ENCODE measurements around the gene RAB26. TPM values are rescaled to one million over a fixed set of nuclear protein-coding genes. Genes with fewer than 3 reads are reported as not detected.
A peak's percentile ranks its signal among the peaks of the same experiment; 100 is the strongest.

The RAB26 gene
- total RNA-seq, 1 experiment from 2014 or later = 1.0 TPM

GRCh38 chr16:2149630-2150417, 1.4 kb downstream of the RAB26 start:
- intact Hi-C loops (cut with micrococcal nuclease) = loop anchor here (5.0 kb wide), 1 partner anchor 62 kb away; the partner anchor contains the start of genes BRICD5 and PGP
- Mint-ChIP-seq H3K4me1 (ENCODE audit: insufficient read depth, unreplicated experiment) (peaks cover 8% of the 10 kb centered on the region), H3K4me3 (ENCODE audit: unreplicated experiment) (peak overlapping the region; percentile 59), H3K9me3 (ENCODE audit: unreplicated experiment) (no peaks in the 10 kb centered on the region), H3K27ac (ENCODE audit: low read depth, unreplicated experiment) (no peak overlapping the region), H3K27me3 (ENCODE audit: insufficient read depth, unreplicated experiment) (no peaks in the 10 kb centered on the region), H3K36me3 (ENCODE audit: insufficient read depth, unreplicated experiment) (peaks cover 61% of the 10 kb centered on the region)
- no TSS peak for BruUV-seq (replicated peaks)
- ChIA-PET POLR2A (interaction anchor here (0.6 to 6.6 kb wide), 12 partner anchors 9 to 323 kb away, joined by 3 to 72 read pairs (median 9); partner anchors contain the start of genes ECI1, PKD1, RPS2 and ZNF598), CTCF (interaction anchor here (0.6 to 4.7 kb wide), 2 partner anchors 10 to 882 kb away, joined by 4 to 37 read pairs; no protein-coding TSS in a partner anchor)
- peak; percentile 43 for DNase-seq (ENCODE audit: unreplicated experiment)
- TF ChIP-seq CTCF (IDR thresholded peaks at IDR 0.05; ENCODE audit: unreplicated experiment) = no peak

- no peak for TF ChIP-seq CTCF (IDR thresholded peaks at IDR 0.05; ENCODE audit: unreplicated experiment)
- peak; percentile 78 for DNase-seq (ENCODE audit: unreplicated experiment)
- H3K27ac Mint-ChIP-seq (ENCODE audit: low read depth, unreplicated experiment) = no peak overlapping the region
- BruUV-seq (replicated peaks) = no TSS peak
- no peaks in the 10 kb centered on the region for H3K27me3 Mint-ChIP-seq (ENCODE audit: insufficient read depth, unreplicated experiment)
- ChIA-PET CTCF (interaction anchor here (0.6 to 4.7 kb wide), 9 partner anchors 11 to 881 kb away, joined by 3 to 37 read pairs (median 4); no protein-coding TSS in a partner anchor), POLR2A (interaction anchor here (0.6 to 6.6 kb wide), 20 partner anchors 9 to 788 kb away, joined by 3 to 72 read pairs (median 4); partner anchors contain the start of genes ECI1, NPW, PKD1 and RPS2)
- no peaks in the 10 kb centered on the region for H3K9me3 Mint-ChIP-seq (ENCODE audit: unreplicated experiment)
- H3K4me1 Mint-ChIP-seq (ENCODE audit: insufficient read depth, unreplicated experiment) = peaks cover 8% of the 10 kb centered on the region
- H3K36me3 Mint-ChIP-seq (ENCODE audit: insufficient read depth, unreplicated experiment) = peaks cover 68% of the 10 kb centered on the region
- intact Hi-C loops (cut with micrococcal nuclease) = loop anchor here (5.0 kb wide), 1 partner anchor 62 kb away; the partner anchor contains the start of genes BRICD5 and PGP
- peak overlapping the region; percentile 96 for H3K4me3 Mint-ChIP-seq (ENCODE audit: unreplicated experiment)
Measured at GRCh38 chr16:2150418-2151187, 2.2 kb downstream of the RAB26 start.

GRCh38 chr16:2151188-2152091, 3.0 kb downstream of the RAB26 start:
- ChIA-PET POLR2A (interaction anchor here (0.5 to 6.6 kb wide), 25 partner anchors 10 to 789 kb away, joined by 3 to 72 read pairs (median 4); partner anchors contain the start of genes ECI1, NPW, NTHL1 and PGP), CTCF (interaction anchor here (0.6 to 4.7 kb wide), 11 partner anchors 8 to 159 kb away, joined by 3 to 37 read pairs (median 3); no protein-coding TSS in a partner anchor)
- intact Hi-C loops (cut with micrococcal nuclease) = loop anchor here (5.0 kb wide), 1 partner anchor 61 kb away; the partner anchor contains the start of genes BRICD5 and PGP
- TF ChIP-seq CTCF (IDR thresholded peaks at IDR 0.05; ENCODE audit: unreplicated experiment) = no peak
- Mint-ChIP-seq H3K27me3 (ENCODE audit: insufficient read depth, unreplicated experiment) (no peaks in the 10 kb centered on the region), H3K4me3 (ENCODE audit: unreplicated experiment) (peak overlapping the region; percentile 96), H3K36me3 (ENCODE audit: insufficient read depth, unreplicated experiment) (peaks cover 74% of the 10 kb centered on the region), H3K27ac (ENCODE audit: low read depth, unreplicated experiment) (no peak overlapping the region), H3K9me3 (ENCODE audit: unreplicated experiment) (no peaks in the 10 kb centered on the region), H3K4me1 (ENCODE audit: insufficient read depth, unreplicated experiment) (peaks cover 11% of the 10 kb centered on the region)
- DNase-seq (ENCODE audit: unreplicated experiment) = peak; percentile 31
- BruUV-seq (replicated peaks) = no TSS peak

All from MCF 10A (cell line).